HUES64 (cell line): ENCODE data around the gene PANX2.

ENCODE experiments used
- H3K27ac ChIP-seq: 2 replicates; pipeline ENCODE4 v1.7.0; 2013; ENCODE audit warnings: low read depth, low read length, inconsistent platforms
- H3K27me3 ChIP-seq: 2 replicates; pipeline ENCODE4 v1.6.1; 2013; ENCODE audit warnings: mild to moderate bottlenecking, low read length; ENCODE audit not compliant: insufficient read depth
- H3K36me3 ChIP-seq: 2 replicates; pipeline ENCODE4 v1.6.1; 2013; ENCODE audit warnings: mild to moderate bottlenecking, low read length; ENCODE audit not compliant: insufficient read depth
- H3K4me1 ChIP-seq: 2 replicates; pipeline ENCODE4 v1.6.1; 2013; ENCODE audit warnings: mild to moderate bottlenecking, low read length, moderate library complexity; ENCODE audit not compliant: insufficient read depth
- H3K4me3 ChIP-seq: 2 replicates; pipeline ENCODE4 v1.5.1; 2013; ENCODE audit warnings: mild to moderate bottlenecking, low read length, moderate library complexity
- H3K9ac ChIP-seq: 2 replicates; pipeline ENCODE4 v1.6.1; 2013; ENCODE audit warnings: mild to moderate bottlenecking, low read depth, low read length
- H3K9me3 ChIP-seq: 2 replicates; pipeline ENCODE4 v1.6.1; 2013; ENCODE audit warnings: low read depth, low read length; ENCODE audit not compliant: insufficient read depth
- WGBS: fragments of 150-250, 120-280 bp; methylation state at CpG from one replicate; pipeline ENCODE4 v1.1.7; 2013; ENCODE audit warnings: missing lambda C conversion rate; 5-methylcytosine and 5-hydroxymethylcytosine counted together

PANX2 gene

DNA sequence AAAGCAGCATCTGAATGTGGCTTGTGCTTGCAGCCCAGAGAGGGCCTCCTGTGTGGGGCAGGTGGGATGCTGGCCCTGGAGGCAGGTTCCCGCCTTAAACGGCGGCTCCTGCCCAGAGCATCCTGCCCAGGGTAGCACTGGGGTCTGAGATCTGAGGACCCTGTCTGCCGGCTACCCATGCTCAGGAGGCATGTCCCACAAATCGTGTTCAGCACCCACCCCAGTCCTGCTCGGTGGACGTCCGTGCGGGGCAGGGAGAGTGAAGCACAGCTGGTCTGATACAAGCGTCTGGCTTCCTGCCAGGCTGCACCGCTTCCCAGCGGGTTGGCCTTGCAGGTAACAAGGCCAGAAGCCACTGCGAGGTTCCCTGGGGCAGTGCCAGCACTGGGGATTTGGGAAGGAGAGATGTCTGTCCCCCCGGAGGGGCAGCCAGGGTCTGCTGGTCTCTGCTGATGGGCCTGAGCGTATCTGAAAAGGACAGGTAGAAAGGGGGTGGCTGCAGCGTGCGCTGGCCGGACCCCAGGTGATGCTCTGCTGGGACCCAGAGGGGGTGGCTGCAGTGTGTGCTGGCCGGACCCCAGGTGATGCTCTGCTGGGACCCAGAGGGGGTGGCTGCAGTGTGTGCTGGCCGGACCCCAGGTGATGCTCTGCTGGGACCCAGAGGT is 18.8 kb downstream of the PANX2 start:
- no peak overlapping the region for H3K4me3 ChIP-seq
- peaks cover 10% of the 10 kb centered on the region for H3K36me3 ChIP-seq
- H3K4me1 ChIP-seq = peaks cover 2% of the 10 kb centered on the region
- no peak overlapping the region for H3K27ac ChIP-seq
- 95% methylated on average over 20 of the region's 20 CpGs for WGBS
- no peaks in the 10 kb centered on the region for H3K9me3 ChIP-seq
- H3K27me3 ChIP-seq = peaks cover 12% of the 10 kb centered on the region
- no peak overlapping the region for H3K9ac ChIP-seq

DNA sequence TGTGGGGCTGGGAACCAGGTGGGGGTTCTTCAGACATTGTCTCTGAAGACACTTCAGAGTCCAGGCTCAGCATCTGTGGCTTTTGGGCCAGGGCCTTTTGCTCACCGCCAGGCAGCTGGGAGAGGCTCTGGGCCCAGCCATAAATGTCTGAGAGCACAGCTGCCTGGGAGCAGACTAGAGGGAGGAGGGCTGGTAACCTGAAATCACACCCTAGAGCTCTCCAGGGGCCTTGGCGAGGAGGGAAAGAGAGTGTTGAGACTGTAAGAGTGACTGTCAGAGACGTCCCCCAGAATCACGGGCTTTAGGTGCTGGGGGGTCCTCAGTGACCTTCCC is 19.3 kb downstream of the PANX2 start:
- Histone ChIP-seq H3K36me3 (peaks cover 15% of the 10 kb centered on the region), H3K27me3 (peaks cover 7% of the 10 kb centered on the region), H3K9me3 (no peaks in the 10 kb centered on the region), H3K9ac (no peak overlapping the region; the same call in 1 of the 2 replicates), H3K27ac (no peak overlapping the region), H3K4me3 (no peak overlapping the region), H3K4me1 (no peaks in the 10 kb centered on the region; the same call in 1 of the 2 replicates)
- 89% methylated on average over 4 of the region's 4 CpGs for WGBS

GRCh38 chr22:50190182-50190940 is 19.8 kb downstream of the PANX2 start:
- H3K9ac ChIP-seq = peak overlapping the region; percentile 53
- H3K36me3 ChIP-seq = peaks cover 16% of the 10 kb centered on the region
- H3K4me3 ChIP-seq = peak overlapping the region; percentile 34
- H3K9me3 ChIP-seq = no peaks in the 10 kb centered on the region
- peaks cover 2% of the 10 kb centered on the region for H3K27me3 ChIP-seq
- H3K4me1 ChIP-seq = no peaks in the 10 kb centered on the region; the same call in 1 of the 2 replicates
- 73% methylated on average over 43 of the region's 43 CpGs for WGBS
- H3K27ac ChIP-seq = 0 out of 2 replicates have a peak overlapping the region, but pooled peaks have one; percentile 41

- H3K4me3 ChIP-seq = no peak overlapping the region
- no peaks in the 10 kb centered on the region for H3K27me3 ChIP-seq
- no peaks in the 10 kb centered on the region; the same call in 1 of the 2 replicates for H3K4me1 ChIP-seq
- H3K9ac ChIP-seq = peak overlapping the region; percentile 53; the same call in 1 of the 2 replicates
- no peaks in the 10 kb centered on the region for H3K9me3 ChIP-seq
- peaks cover 20% of the 10 kb centered on the region for H3K36me3 ChIP-seq
- 0 out of 2 replicates have a peak overlapping the region, but pooled peaks have one; percentile 41 for H3K27ac ChIP-seq
- 94% methylated on average over 18 of the region's 18 CpGs for WGBS
These were observed 20.6 kb downstream of the PANX2 start for GRCh38 chr22:50190941-50191741.

GRCh38 chr22:50192436-50193204 is 22.1 kb downstream of the PANX2 start:
- Histone ChIP-seq H3K9me3 (no peaks in the 10 kb centered on the region), H3K36me3 (peaks cover 25% of the 10 kb centered on the region), H3K9ac (no peak overlapping the region), H3K4me3 (no peak overlapping the region), H3K27me3 (no peaks in the 10 kb centered on the region), H3K4me1 (no peaks in the 10 kb centered on the region; the same call in 1 of the 2 replicates), H3K27ac (no peak overlapping the region)
- 94% methylated on average over 25 of the region's 25 CpGs for WGBS

GRCh38 chr22:50193621-50194020 is 23.1 kb downstream of the PANX2 start:
- no peak overlapping the region for H3K9ac ChIP-seq
- no peaks in the 10 kb centered on the region; the same call in 1 of the 2 replicates for H3K4me1 ChIP-seq
- H3K4me3 ChIP-seq = no peak overlapping the region
- H3K27me3 ChIP-seq = no peaks in the 10 kb centered on the region
- peaks cover 29% of the 10 kb centered on the region for H3K36me3 ChIP-seq
- H3K9me3 ChIP-seq = no peaks in the 10 kb centered on the region
- 92% methylated on average over 8 of the region's 8 CpGs for WGBS
- H3K27ac ChIP-seq = no peak overlapping the region

- 95% methylated on average over 44 of the region's 44 CpGs for WGBS
- H3K4me1 ChIP-seq = no peaks in the 10 kb centered on the region; the same call in 1 of the 2 replicates
- H3K36me3 ChIP-seq = peaks cover 31% of the 10 kb centered on the region
- H3K27ac ChIP-seq = no peak overlapping the region
- no peak overlapping the region for H3K4me3 ChIP-seq
- H3K27me3 ChIP-seq = no peaks in the 10 kb centered on the region
- no peaks in the 10 kb centered on the region for H3K9me3 ChIP-seq
- H3K9ac ChIP-seq = no peak overlapping the region
These were observed 23.7 kb downstream of the PANX2 start for GRCh38 chr22:50194037-50194805.

- Histone ChIP-seq H3K4me3 (no peak overlapping the region), H3K9me3 (no peaks in the 10 kb centered on the region), H3K27me3 (no peaks in the 10 kb centered on the region), H3K4me1 (no peaks in the 10 kb centered on the region), H3K9ac (no peak overlapping the region), H3K27ac (no peak overlapping the region), H3K36me3 (peaks cover 31% of the 10 kb centered on the region)
- WGBS = 95% methylated on average over 18 of the region's 18 CpGs
These were observed 25.7 kb downstream of the PANX2 start for GRCh38 chr22:50196256-50196655.

DNA sequence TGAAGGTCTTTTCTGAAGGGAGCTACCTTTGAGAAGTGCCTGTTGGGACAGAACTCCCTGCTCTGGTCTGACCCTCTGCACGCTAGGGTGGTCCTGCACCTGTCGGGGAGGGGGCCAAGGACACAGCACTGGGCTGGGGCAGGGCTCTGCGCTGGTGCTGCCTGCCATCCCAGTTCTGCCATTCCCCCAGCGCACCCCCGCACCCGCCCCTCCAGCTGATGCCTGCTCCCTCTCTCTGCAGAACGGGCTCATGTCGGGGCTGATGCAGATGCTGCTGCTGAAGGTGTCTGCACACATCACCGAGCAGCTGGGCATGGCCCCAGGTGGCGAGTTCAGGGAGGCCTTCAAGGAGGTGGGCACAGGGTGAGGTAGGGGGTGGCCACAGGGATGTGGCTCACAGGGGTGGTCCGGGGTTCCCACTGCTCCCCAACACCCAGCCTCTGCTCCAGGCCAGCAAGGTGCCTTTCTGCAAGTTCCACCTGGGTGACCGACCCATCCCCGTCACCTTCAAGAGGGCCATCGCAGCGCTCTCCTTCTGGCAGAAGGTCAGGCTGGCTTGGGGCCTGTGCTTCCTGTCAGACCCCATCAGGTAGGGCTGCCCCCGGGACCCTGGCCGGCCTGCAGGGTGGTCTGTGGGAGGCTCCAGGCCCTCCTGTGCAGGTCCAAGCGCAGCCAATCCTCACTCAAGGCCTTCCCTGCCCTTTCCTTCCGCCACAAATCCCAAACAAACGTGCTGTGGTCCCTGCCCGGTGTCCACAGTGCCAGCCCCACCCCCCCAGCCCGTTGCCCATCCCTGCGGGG is 26.7 kb downstream of the PANX2 start:
- Histone ChIP-seq H3K27ac (no peak overlapping the region), H3K27me3 (peaks cover 6% of the 10 kb centered on the region), H3K4me3 (no peak overlapping the region), H3K36me3 (peaks cover 31% of the 10 kb centered on the region), H3K9me3 (no peaks in the 10 kb centered on the region), H3K9ac (no peak overlapping the region), H3K4me1 (no peaks in the 10 kb centered on the region)
- WGBS = 93% methylated on average over 23 of the region's 23 CpGs
